Measurements from ENCODE around the gene POLDIP3. TPM values are rescaled to one million over a fixed set of nuclear protein-coding genes. Genes with fewer than 3 reads are reported as not detected.
A peak's percentile ranks its signal among the peaks of the same experiment; 100 is the strongest.

Gene POLDIP3
- total and polyA plus RNA-seq, 11 donors, result 13.0 to 42.7 (median 29.0) TPM

- WGBS, 4 donors, result 33 to 51% (median 42%) methylated on average over 3 of the region's 3 CpGs
- Histone ChIP-seq H3K27ac (peak overlapping the region; percentile 60 to 87 (median 81)), H3K27me3 (no peaks in the 10 kb centered on the region), H3K36me3 (peaks cover 5 to 66% (median 60%) of the 10 kb centered on the region in 9 donors), H3K9me3 (no peaks in the 10 kb centered on the region), H3K4me3 (no peak overlapping the region), H3K4me1 (peaks cover 0 to 56% (median 28%) of the 10 kb centered on the region in 12 donors)
- intact Hi-C loops (cut with DNase I), result no loop called here
- ATAC-seq (peak; percentile 89 to 95 (median 95)), DNase-seq (peak in 4 of 5 donors; percentile 74 to 92 (median 80))
- no peak for TF ChIP-seq POLR2A (IDR thresholded peaks at IDR 0.05)
- TF ChIP-seq CTCF (IDR thresholded peaks at IDR 0.05), result no peak
These were observed 20.8 kb upstream of the POLDIP3 start for GRCh38 chr22:42635531-42635930.

- DNase-seq (no peak), ATAC-seq (no peak)
- H3K4me3 ChIP-seq, result no peak overlapping the region
- WGBS, 4 donors, result 91 to 94% (median 92%) methylated on average over 9 of the region's 9 CpGs
- TF ChIP-seq POLR2A (IDR thresholded peaks at IDR 0.05), result no peak
- no peak for TF ChIP-seq CTCF (IDR thresholded peaks at IDR 0.05)
- H3K27me3 ChIP-seq, result no peaks in the 10 kb centered on the region
- H3K9me3 ChIP-seq, result no peaks in the 10 kb centered on the region
- peaks cover 8 to 92% (median 85%) of the 10 kb centered on the region in 9 donors for H3K36me3 ChIP-seq
- peaks cover 0 to 39% (median 19%) of the 10 kb centered on the region in 12 donors for H3K4me1 ChIP-seq
- intact Hi-C loops (cut with DNase I), result no loop called here
- no peak overlapping the region for H3K27ac ChIP-seq
These were observed 18.3 kb upstream of the POLDIP3 start for GRCh38 chr22:42633013-42633412.

GRCh38 chr22:42632096-42632495 is 17.4 kb upstream of the POLDIP3 start:
- no peak for DNase-seq
- no peak for TF ChIP-seq POLR2A (IDR thresholded peaks at IDR 0.05)
- TF ChIP-seq CTCF (IDR thresholded peaks at IDR 0.05), result peak in 7 of 12 donors; percentile 14 to 41 (median 35)
- Histone ChIP-seq H3K4me1 (peaks cover 0 to 35% (median 19%) of the 10 kb centered on the region in 12 donors), H3K9me3 (no peaks in the 10 kb centered on the region), H3K4me3 (no peak overlapping the region), H3K27ac (no peak overlapping the region), H3K36me3 (peaks cover 8 to 97% (median 94%) of the 10 kb centered on the region in 9 donors), H3K27me3 (no peaks in the 10 kb centered on the region)
- intact Hi-C loops (cut with DNase I), result no loop called here
- WGBS, 4 donors, result 68 to 79% (median 77%) methylated on average over 13 of the region's 13 CpGs
- no peak for ATAC-seq

GRCh38 chr22:42630901-42631602 is 16.4 kb upstream of the POLDIP3 start:
- Histone ChIP-seq H3K9me3 (no peaks in the 10 kb centered on the region), H3K4me3 (no peak overlapping the region), H3K27me3 (no peaks in the 10 kb centered on the region), H3K27ac (no peak overlapping the region), H3K4me1 (peaks cover 0 to 27% (median 15%) of the 10 kb centered on the region in 12 donors), H3K36me3 (peaks cover 8 to 100% (median 98%) of the 10 kb centered on the region in 9 donors)
- 86 to 91% (median 88%) methylated on average over 23 to 28 of the region's 28 CpGs for WGBS, 4 donors
- DNase-seq (no peak), ATAC-seq (no peak)
- intact Hi-C loops (cut with DNase I), result no loop called here
- TF ChIP-seq CTCF (IDR thresholded peaks at IDR 0.05), result no peak
- TF ChIP-seq POLR2A (IDR thresholded peaks at IDR 0.05), result no peak
